ENCODE measurements around the gene RIN1. TPM values are rescaled to one million over a fixed set of nuclear protein-coding genes. Genes with fewer than 3 reads are reported as not detected.
"Not testable (repeated sequence)": the region's sequence is repeated elsewhere in the genome, so short reads cannot be mapped to it uniquely, and the experiment has no call there.

Gene RIN1
- total RNA-seq, 1 donor from 2014 or later: 0.86 TPM

- Mint-ChIP-seq H3K4me3 (no peak overlapping the region), H3K4me1 (ENCODE audit: low read depth) (peaks cover 9% of the 10 kb centered on the region), H3K9me3 (no peaks in the 10 kb centered on the region), H3K36me3 (ENCODE audit: low read depth) (peaks cover 8% of the 10 kb centered on the region), H3K27ac (no peak overlapping the region), H3K27me3 (ENCODE audit: insufficient read depth) (no peaks in the 10 kb centered on the region)
- intact Hi-C loops (cut with micrococcal nuclease): no loop called here
- DNase-seq (ENCODE audit: low spot score): no peak
Measured at GRCh38 chr11:66365711-66366619, 29.7 kb upstream of the RIN1 start.

- intact Hi-C loops (cut with micrococcal nuclease): no loop called here
- H3K27ac Mint-ChIP-seq: no peak overlapping the region
- no peaks in the 10 kb centered on the region for H3K9me3 Mint-ChIP-seq
- peaks cover 7% of the 10 kb centered on the region for H3K4me1 Mint-ChIP-seq (ENCODE audit: low read depth)
- no peaks in the 10 kb centered on the region for H3K27me3 Mint-ChIP-seq (ENCODE audit: insufficient read depth)
- peaks cover 8% of the 10 kb centered on the region for H3K36me3 Mint-ChIP-seq (ENCODE audit: low read depth)
- DNase-seq (ENCODE audit: low spot score): no peak
- no peak overlapping the region for H3K4me3 Mint-ChIP-seq
Measured at GRCh38 chr11:66365166-66365565, 28.9 kb upstream of the RIN1 start.

- Mint-ChIP-seq H3K4me1 (ENCODE audit: low read depth) (no peaks in the 10 kb centered on the region), H3K27me3 (ENCODE audit: insufficient read depth) (no peaks in the 10 kb centered on the region), H3K9me3 (no peaks in the 10 kb centered on the region), H3K4me3 (no peak overlapping the region), H3K27ac (no peak overlapping the region), H3K36me3 (ENCODE audit: low read depth) (peaks cover 6% of the 10 kb centered on the region)
- peak; percentile 50 for DNase-seq (ENCODE audit: low spot score)
- intact Hi-C loops (cut with micrococcal nuclease): loop anchor here (1.0 kb wide), 1 partner anchor 16 kb away; no protein-coding TSS in a partner anchor
Measured at GRCh38 chr11:66363805-66364535, 27.7 kb upstream of the RIN1 start.

GRCh38 chr11:66363187-66363601 is 27.0 kb upstream of the RIN1 start:
- Mint-ChIP-seq H3K4me1 (ENCODE audit: low read depth) (no peaks in the 10 kb centered on the region), H3K36me3 (ENCODE audit: low read depth) (peaks cover 4% of the 10 kb centered on the region), H3K9me3 (no peaks in the 10 kb centered on the region), H3K4me3 (no peak overlapping the region), H3K27ac (no peak overlapping the region), H3K27me3 (ENCODE audit: insufficient read depth) (no peaks in the 10 kb centered on the region)
- DNase-seq (ENCODE audit: low spot score): no peak
- intact Hi-C loops (cut with micrococcal nuclease): no loop called here

- intact Hi-C loops (cut with micrococcal nuclease): no loop called here
- no peaks in the 10 kb centered on the region for H3K9me3 Mint-ChIP-seq
- H3K27ac Mint-ChIP-seq: no peak overlapping the region
- H3K36me3 Mint-ChIP-seq (ENCODE audit: low read depth): peaks cover 2% of the 10 kb centered on the region
- H3K4me1 Mint-ChIP-seq (ENCODE audit: low read depth): no peaks in the 10 kb centered on the region
- no peaks in the 10 kb centered on the region for H3K27me3 Mint-ChIP-seq (ENCODE audit: insufficient read depth)
- DNase-seq (ENCODE audit: low spot score): no peak
- no peak overlapping the region for H3K4me3 Mint-ChIP-seq
Measured at GRCh38 chr11:66362481-66363147, 26.4 kb upstream of the RIN1 start.

- no peak overlapping the region for H3K4me3 Mint-ChIP-seq
- peaks cover 2% of the 10 kb centered on the region for H3K36me3 Mint-ChIP-seq (ENCODE audit: low read depth)
- intact Hi-C loops (cut with micrococcal nuclease): no loop called here
- no peaks in the 10 kb centered on the region for H3K9me3 Mint-ChIP-seq
- H3K27ac Mint-ChIP-seq: no peak overlapping the region
- DNase-seq (ENCODE audit: low spot score): no peak
- no peaks in the 10 kb centered on the region for H3K27me3 Mint-ChIP-seq (ENCODE audit: insufficient read depth)
- no peaks in the 10 kb centered on the region for H3K4me1 Mint-ChIP-seq (ENCODE audit: low read depth)
Measured at GRCh38 chr11:66361502-66361941, 25.3 kb upstream of the RIN1 start.

- H3K36me3 Mint-ChIP-seq (ENCODE audit: low read depth): peaks cover 2% of the 10 kb centered on the region
- no peak overlapping the region for H3K27ac Mint-ChIP-seq
- no peaks in the 10 kb centered on the region for H3K4me1 Mint-ChIP-seq (ENCODE audit: low read depth)
- DNase-seq (ENCODE audit: low spot score): no peak
- intact Hi-C loops (cut with micrococcal nuclease): no loop called here
- no peaks in the 10 kb centered on the region for H3K9me3 Mint-ChIP-seq
- H3K4me3 Mint-ChIP-seq: no peak overlapping the region
- no peaks in the 10 kb centered on the region for H3K27me3 Mint-ChIP-seq (ENCODE audit: insufficient read depth)
Measured at GRCh38 chr11:66360406-66361073, 24.3 kb upstream of the RIN1 start.

GRCh38 chr11:66359662-66360087 is 23.4 kb upstream of the RIN1 start:
- H3K4me1 Mint-ChIP-seq (ENCODE audit: low read depth): no peaks in the 10 kb centered on the region
- no peak overlapping the region for H3K4me3 Mint-ChIP-seq
- H3K27me3 Mint-ChIP-seq (ENCODE audit: insufficient read depth): no peaks in the 10 kb centered on the region
- H3K36me3 Mint-ChIP-seq (ENCODE audit: low read depth): peaks cover 2% of the 10 kb centered on the region
- no peak for DNase-seq (ENCODE audit: low spot score)
- intact Hi-C loops (cut with micrococcal nuclease): no loop called here
- H3K27ac Mint-ChIP-seq: peak overlapping the region; percentile 31
- no peaks in the 10 kb centered on the region for H3K9me3 Mint-ChIP-seq

GRCh38 chr11:66350560-66351235 is 14.5 kb upstream of the RIN1 start:
- intact Hi-C loops (cut with micrococcal nuclease); H3K4me3 Mint-ChIP-seq; DNase-seq (ENCODE audit: low spot score); H3K27me3 Mint-ChIP-seq (ENCODE audit: insufficient read depth); H3K36me3 Mint-ChIP-seq (ENCODE audit: low read depth); H3K27ac Mint-ChIP-seq; H3K9me3 Mint-ChIP-seq: not testable (repeated sequence)
- H3K4me1 Mint-ChIP-seq (ENCODE audit: low read depth): peaks cover 16% of the 10 kb centered on the region

GRCh38 chr11:66349084-66349386 is 12.8 kb upstream of the RIN1 start:
- H3K27me3 Mint-ChIP-seq (ENCODE audit: insufficient read depth): peaks cover 2% of the 10 kb centered on the region
- peaks cover 5% of the 10 kb centered on the region for H3K36me3 Mint-ChIP-seq (ENCODE audit: low read depth)
- H3K4me3 Mint-ChIP-seq: peak overlapping the region; percentile 94
- intact Hi-C loops (cut with micrococcal nuclease): loop anchor here (2.0 to 10.0 kb wide), 5 partner anchors 38 to 494 kb away; partner anchors contain the start of genes CFL1, RAB1B, RCE1 and SF3B2
- no peaks in the 10 kb centered on the region for H3K9me3 Mint-ChIP-seq
- DNase-seq (ENCODE audit: low spot score): no peak
- H3K27ac Mint-ChIP-seq: peak overlapping the region; percentile 22
- H3K4me1 Mint-ChIP-seq (ENCODE audit: low read depth): peaks cover 32% of the 10 kb centered on the region

- H3K4me3 Mint-ChIP-seq: peak within 1 kb of the TSS; percentile 97
- DNase-seq (ENCODE audit: low spot score): peak; percentile 76
- H3K36me3 Mint-ChIP-seq (ENCODE audit: low read depth): peaks cover 5% of the 10 kb centered on the region
- H3K4me1 Mint-ChIP-seq (ENCODE audit: low read depth): peaks cover 46% of the 10 kb centered on the region
- intact Hi-C loops (cut with micrococcal nuclease): loop anchor here (1.0 to 10.0 kb wide), 7 partner anchors 17 to 495 kb away; partner anchors contain the start of genes CFL1, RAB1B, RBM4 and RCE1
- H3K9me3 Mint-ChIP-seq: no peaks in the 10 kb centered on the region
- peak within 1 kb of the TSS; percentile 99 for H3K27ac Mint-ChIP-seq
- peaks cover 2% of the 10 kb centered on the region for H3K27me3 Mint-ChIP-seq (ENCODE audit: insufficient read depth)
Measured at GRCh38 chr11:66347425-66348276, 11.4 kb upstream of the RIN1 start, which contains the start of gene B4GAT1. Gene B4GAT1 (minus strand): TSS chr11:66347629. CDS start chr11:66347545, 84 bp downstream.

Measured in activated T-helper 1 cell treated with anti-CD3 and anti-CD28 coated beads, Interleukin-12 subunit alpha, Interleukin-12 subunit beta, Interleukin-2, Interleukin-4 antibody, amounts not matched to agents 30 ng/mL and 10 ng/mL and 1 ng/mL, durations not matched to agents 14 hours and 24 hours and 36 hours (primary cell).